Pulmonary artery endothelial cell (primary cell): Measurements from ENCODE around the gene CRIP3. TPM values are rescaled to one million over a fixed set of nuclear protein-coding genes. Genes with fewer than 3 reads are reported as not detected.

ENCODE experiments used
- DNase-seq: peaks from one replicate; pipeline ENCODE4 v3.0.0-alpha.2; 2011; ENCODE audit warnings: low read depth, low spot score
- total RNA-seq: library from RNA; depleted of rRNA; stranded (reverse); fragments of >200 nt; gene quantifications from 2 replicates; pipeline ENCODE4 v1.2.3, GENCODE V29; 2014

Gene CRIP3
- total RNA-seq, 1 donor from 2014 or later, result not detected

DNA sequence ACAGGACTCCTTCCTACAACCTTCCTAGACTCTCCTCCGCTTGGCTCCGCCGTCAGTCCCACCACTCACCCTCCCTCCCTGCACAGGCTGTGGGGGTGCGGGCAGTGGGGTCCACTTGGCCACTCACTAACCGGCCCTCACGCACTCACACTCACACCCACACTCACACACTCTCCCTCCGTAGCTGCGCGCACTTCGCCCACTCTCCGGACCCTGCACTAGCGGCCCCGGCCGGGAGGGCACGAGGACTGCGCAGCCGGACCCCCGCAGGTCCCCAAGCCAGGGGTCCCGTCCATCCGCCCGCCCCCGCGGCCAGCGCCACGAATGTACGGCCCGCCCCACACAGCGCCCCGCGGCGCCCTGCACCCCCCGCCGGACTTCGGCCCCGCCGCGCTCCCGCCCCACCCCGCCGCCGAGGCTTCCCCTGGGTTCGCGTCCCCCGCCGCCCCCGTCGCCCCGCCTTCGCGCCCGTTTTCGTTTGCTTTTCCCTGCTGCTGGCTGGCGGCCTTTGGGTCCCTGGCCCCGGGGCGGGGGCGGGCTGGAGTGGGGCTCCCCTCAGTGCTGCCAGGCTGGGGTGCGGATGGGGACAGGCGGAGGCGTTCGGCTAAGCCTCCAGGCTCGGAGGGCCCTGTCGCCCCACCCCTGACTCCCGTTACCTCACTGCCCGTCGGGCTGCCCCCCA is 33.6 kb downstream of the CRIP3 start:
- no peak for DNase-seq

- DNase-seq, result no peak
Observed at GRCh38 chr6:43274127-43274915, 34.3 kb downstream of the CRIP3 start.

DNA sequence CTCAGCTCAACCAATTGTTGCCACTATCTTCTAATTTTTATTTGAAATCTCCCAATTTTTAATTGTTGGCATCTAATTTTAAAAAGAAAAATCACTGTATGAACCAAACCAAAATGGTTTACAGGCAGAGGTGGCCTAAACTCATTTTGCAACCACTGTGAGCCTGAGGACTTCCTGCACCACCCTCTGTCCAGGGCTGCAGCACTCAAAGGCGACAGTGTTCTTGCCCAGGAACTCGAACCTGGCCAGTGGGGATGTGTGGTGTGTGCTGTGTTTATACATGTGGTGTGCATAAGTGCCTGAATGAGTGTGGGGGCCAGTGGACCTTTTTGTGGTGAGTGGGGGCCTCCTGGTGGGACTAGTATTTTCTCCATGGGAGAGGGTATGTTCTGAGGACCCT is 34.9 kb downstream of the CRIP3 start:
- no peak for DNase-seq

- DNase-seq, result no peak
Observed at GRCh38 chr6:43271944-43272343, 36.7 kb downstream of the CRIP3 start.

- DNase-seq, result no peak
Observed at GRCh38 chr6:43271103-43271815, 37.4 kb downstream of the CRIP3 start.

DNA sequence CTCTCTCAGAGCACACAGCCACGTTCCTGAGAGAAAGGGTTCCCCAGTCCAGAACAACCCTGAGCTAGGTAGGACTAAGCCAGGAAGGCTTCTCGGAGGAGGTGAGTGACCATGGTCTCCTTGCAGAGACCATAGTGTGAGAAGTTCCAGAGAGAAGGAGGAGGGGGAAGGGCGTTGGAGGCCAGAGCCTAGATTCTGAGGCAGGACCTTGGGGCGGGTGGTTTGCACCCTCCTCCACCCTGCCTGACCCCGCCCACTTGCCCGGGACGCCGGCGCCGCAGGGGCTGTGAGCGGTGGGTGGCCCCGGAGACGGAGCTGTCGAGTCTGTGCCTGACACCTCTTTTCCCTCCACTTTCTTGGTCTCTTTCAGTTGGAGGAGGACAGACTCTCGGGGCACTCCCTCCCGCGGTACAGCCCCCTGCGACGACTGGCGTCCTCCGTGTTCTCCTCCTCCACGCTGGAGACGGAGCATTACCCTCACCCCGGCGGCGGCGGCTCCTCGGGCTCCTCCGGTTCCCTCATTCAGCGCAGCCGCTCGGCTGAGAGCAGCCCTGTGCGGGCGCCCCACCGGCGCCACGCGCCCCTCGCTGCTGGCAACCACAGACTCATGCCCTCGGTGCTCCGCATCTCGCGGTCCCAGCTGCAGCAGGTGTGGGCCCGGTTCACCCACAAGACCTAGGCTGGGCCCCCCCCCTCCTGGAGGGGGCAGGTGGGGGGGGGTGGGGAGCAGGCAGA is 39.2 kb downstream of the CRIP3 start:
- no peak for DNase-seq

GRCh38 chr6:43268782-43269272 is 39.8 kb downstream of the CRIP3 start:
- DNase-seq, result no peak

- DNase-seq, result no peak
Observed at GRCh38 chr6:43268355-43268700, 40.3 kb downstream of the CRIP3 start.

GRCh38 chr6:43267619-43268354 is 40.8 kb downstream of the CRIP3 start:
- no peak for DNase-seq

GRCh38 chr6:43265564-43265963 is 43.1 kb downstream of the CRIP3 start:
- no peak for DNase-seq

DNA sequence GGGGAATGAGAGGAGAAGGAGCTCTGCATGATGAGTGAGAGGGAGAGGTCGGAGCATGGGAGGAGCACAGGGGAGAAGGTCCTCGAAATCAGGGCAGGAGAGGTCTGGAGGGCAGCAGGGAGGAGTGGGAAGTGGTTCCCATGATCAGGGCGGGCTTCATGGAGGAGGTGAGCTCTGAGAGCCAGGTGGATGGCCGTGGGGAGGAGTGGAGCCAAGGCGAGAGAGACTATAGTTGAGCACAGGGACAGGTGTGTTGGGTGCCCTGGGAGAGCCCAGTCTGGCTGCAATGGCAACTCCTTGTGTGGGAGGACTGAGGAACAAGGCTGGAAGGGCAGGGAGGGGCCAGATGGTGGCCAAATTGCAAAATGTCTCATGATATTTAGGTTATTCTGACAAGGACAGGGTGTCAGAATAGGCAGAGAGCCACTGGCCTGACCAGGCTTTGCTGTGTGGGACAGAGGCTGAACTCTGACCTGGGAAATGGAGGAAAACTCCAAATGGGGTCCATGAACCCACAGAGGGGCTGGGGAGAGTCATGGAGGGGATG is 44.0 kb downstream of the CRIP3 start:
- DNase-seq, result no peak

DNA sequence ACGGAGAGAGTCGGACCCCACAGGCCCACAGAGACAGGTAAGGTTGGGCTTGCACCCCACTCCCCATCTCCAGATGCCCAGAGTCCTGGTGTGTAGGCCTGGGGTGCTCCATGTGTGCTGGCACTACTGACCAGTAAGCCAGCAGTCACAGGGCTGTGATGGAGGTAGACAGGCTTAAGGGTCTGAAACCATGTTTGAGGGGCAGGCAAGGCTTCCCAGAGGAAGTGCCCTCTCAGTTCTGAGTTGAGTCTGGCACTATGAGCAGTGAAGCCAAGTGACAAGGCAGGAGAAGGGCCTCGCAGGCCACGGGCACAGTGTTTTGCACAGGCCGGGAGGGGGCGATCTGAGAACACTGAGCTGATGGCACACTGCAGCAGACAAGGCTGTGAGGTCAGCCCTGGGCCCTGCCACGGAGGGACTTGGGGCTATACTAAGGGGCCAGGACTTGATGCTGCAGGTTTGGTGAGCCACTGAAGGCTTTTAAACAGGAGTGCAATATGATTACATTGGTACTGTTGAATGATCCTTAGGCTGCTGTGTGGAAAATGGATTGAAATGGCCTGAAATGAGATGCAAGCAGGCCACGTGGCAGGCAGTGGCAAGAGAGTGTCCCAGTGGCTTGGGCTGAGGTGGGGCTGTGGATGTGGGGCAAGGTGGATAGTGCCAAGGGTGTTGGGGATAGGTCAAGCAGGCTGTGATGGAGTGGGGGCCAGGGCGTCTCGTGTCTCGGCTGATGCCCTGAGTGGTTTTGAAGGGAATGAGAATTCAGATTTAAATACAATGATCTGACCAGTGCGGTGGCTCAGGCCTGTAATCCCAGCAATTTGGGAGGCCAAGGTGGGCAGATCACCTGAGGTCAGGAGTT is 45.1 kb downstream of the CRIP3 start:
- DNase-seq, result no peak

- DNase-seq, result no peak
Observed at GRCh38 chr6:43262780-43263313, 45.8 kb downstream of the CRIP3 start.

DNA sequence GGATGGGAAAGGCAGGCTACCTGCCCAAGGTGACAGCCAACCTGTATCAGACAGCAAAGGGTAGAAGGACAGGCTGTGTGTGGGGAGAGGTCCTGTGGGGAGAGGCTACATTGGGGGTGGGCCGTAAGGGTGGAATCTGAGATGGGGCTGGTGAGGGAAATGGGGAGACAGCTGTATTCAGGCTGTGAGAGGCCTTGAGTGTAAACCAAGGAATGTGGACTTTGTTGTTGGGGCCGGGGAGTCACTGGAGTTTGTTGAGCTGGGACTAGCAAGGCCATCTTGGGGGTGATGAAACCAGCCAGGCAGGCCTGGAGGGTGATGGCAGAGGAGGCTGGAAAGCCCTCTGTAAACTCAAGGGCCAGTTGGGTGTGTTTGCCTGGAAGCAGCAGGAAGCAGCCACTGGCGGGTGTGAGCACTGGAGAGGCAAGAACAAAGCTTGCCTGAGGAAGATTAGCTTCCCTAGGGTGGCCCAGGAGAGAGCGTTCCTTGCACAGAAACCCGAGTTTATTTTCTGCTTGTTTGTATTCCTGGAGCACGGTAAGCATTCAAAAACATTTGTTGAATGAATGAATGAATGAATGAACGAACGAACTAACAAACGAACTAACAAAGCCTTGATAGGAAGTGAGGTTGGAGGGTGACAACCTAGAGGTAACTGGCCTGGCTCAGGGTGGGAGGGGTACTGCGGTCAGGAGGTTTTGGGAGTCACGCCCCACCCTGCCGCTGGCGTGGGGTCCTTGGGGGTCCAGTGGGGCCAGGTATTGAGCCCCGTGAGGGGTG is 46.4 kb downstream of the CRIP3 start:
- no peak for DNase-seq

GRCh38 chr6:43261198-43261597 is 47.4 kb downstream of the CRIP3 start:
- no peak for DNase-seq

- DNase-seq, result no peak
Observed at GRCh38 chr6:43260791-43261190, 47.8 kb downstream of the CRIP3 start.

DNA sequence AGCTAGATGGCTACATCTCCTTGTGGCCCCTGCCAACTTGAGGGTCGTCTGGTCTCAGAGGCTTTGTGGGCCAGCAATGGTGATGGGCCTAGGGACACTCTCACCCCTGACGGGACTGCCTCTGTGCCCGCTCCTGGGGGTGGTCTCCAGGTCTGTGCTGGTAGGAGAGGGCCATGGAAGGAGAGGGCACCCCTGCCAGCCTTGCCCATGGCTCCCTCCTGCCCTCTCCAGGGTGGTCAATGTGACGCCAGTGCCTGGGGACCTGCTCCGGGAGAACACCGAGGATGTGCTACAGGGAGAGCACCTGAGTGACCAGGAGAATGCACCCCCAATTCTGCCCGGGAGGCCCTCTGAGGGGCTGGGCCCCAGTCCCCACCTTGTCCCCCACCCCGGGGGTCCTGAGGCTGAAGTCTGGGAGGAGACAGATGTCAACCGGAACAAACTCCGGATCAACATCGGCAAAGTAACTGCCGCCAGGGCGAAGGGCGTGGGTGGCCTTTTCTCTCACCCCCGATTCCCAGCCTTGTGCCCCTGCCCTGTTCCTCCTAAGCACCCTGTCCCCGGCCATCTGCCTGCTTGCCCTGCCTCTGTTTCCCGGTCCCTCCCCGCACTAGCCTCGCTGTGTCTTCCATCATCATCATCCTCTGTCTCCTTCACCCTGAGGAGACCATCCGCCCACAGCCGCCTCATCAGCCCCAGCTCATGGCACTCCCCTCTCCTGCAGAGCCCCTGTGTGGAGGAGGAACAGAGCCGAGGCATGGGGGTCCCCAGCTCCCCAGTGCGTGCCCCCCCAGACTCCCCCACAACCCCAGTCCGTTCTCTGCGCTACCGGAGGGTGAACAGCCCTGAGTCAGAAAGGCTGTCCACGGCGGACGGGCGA is 49.6 kb downstream of the CRIP3 start:
- no peak for DNase-seq

DNA sequence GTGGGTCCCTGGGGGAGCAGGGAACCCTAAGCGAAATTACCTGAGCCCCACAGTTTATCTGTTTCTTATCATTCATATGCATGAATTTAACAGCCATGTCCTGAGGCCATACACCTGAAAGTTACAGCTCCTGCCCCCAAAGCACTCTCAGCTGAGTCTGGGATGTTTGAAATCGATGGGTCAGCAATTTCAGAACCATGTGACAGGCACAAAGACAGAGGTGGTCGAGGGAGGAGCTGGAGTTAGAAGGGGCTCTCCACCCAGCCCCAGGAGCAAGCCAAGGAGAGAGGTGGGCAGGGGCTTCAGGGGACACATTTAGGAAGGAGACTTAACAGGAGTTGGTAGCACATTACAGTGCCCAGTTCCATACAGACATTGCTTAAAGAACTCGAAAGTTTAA is 50.4 kb downstream of the CRIP3 start:
- DNase-seq, result no peak
